Fibroblast of lung (primary cell): ENCODE data around the gene ROBO1. TPM values are rescaled to one million over a fixed set of nuclear protein-coding genes. Genes with fewer than 3 reads are reported as not detected.

Source experiments
- DNase-seq, 2 donors: peaks; one replicate each; pipeline versions ENCODE4 v3.0.0 to v3.0.0-alpha.2; 2010; ENCODE audit warnings: low read depth in 2 of 2
- H2AFZ ChIP-seq: 2 replicates; pipeline ENCODE4 v1.5.1; 2012; ENCODE audit warnings: low read length, control low read depth, inconsistent platforms
- H3K27ac ChIP-seq: 2 replicates; pipeline ENCODE4 v1.5.1; 2011; ENCODE audit warnings: low read length, control low read depth; ENCODE audit not compliant: insufficient read depth
- H3K27me3 ChIP-seq: 2 replicates; pipeline ENCODE4 v1.5.1; 2011; ENCODE audit warnings: mild to moderate bottlenecking, low read length; ENCODE audit not compliant: control insufficient read depth, insufficient read depth
- H3K36me3 ChIP-seq: 2 replicates; pipeline ENCODE4 v1.5.1; 2011; ENCODE audit warnings: low read length; ENCODE audit not compliant: control insufficient read depth, insufficient read depth
- H3K4me1 ChIP-seq: 2 replicates; pipeline ENCODE4 v1.5.1; 2011; ENCODE audit warnings: low read length; ENCODE audit not compliant: control insufficient read depth, insufficient read depth; ENCODE audit errors: extremely low read depth
- H3K4me2 ChIP-seq: 2 replicates; pipeline ENCODE4 v1.5.1; 2011; ENCODE audit warnings: low read length, control low read depth; ENCODE audit not compliant: insufficient read depth; ENCODE audit errors: extremely low read depth
- H3K4me3 ChIP-seq, 4 experiments: fragments of 200-600 bp in 1 of 4; sonication (generic) in 1 of 4; replicated peaks in 1 of 4; 2 replicates each; pipeline ENCODE4 v1.5.1; 2011 to 2016; ENCODE audit warnings: low read length in 4 of 4, low read depth in 3 of 4, mild to moderate bottlenecking in 3 of 4, control low read depth in 2 of 4, inconsistent platforms in 1 of 4, mixed read lengths in 1 of 4; ENCODE audit not compliant: insufficient read depth in 1 of 4; ENCODE audit errors: control extremely low read depth in 1 of 4
- H3K79me2 ChIP-seq: 2 replicates; pipeline ENCODE4 v1.5.1; 2012; ENCODE audit warnings: mild to moderate bottlenecking, low read length, inconsistent platforms; ENCODE audit not compliant: control insufficient read depth, insufficient read depth
- H3K9ac ChIP-seq: 2 replicates; pipeline ENCODE4 v1.5.1; 2011; ENCODE audit warnings: mild to moderate bottlenecking, low read length, control low read depth; ENCODE audit not compliant: insufficient read depth
- H3K9me3 ChIP-seq: 2 replicates; pipeline ENCODE4 v1.5.1; 2012; ENCODE audit warnings: low read depth, low read length; ENCODE audit not compliant: control insufficient read depth, insufficient read depth
- H4K20me1 ChIP-seq: 2 replicates; pipeline ENCODE4 v1.5.1; 2011; ENCODE audit warnings: low read length; ENCODE audit not compliant: control insufficient read depth, insufficient read depth; ENCODE audit errors: extremely low read depth
- EZH2 ChIP-seq: IDR thresholded peaks from 2 replicates; pipeline ENCODE4 v1.5.1; 2012; ENCODE audit warnings: low read length, control low read depth, mild to moderate bottlenecking; ENCODE audit errors: missing control alignments
- polyA plus RNA-seq, 2 donors: library from polyadenylated mRNA; depleted of rRNA in 1 of 2; stranded (reverse) in 1 of 2; unstranded in 1 of 2; fragments of >200 nt; gene quantifications; 2 replicates each; pipeline ENCODE4 v1.2.1, GENCODE V29; 2011 to 2012; ENCODE audit warnings: missing spikeins in 1 of 2
- total RNA-seq: library from RNA; depleted of rRNA; stranded (reverse); fragments of >200 nt; gene quantifications from 2 replicates; pipeline ENCODE4 v1.2.1, GENCODE V29; 2014
- TF ChIP-seq, protein P1 (sequence below), 2 donors: IDR thresholded peaks in 1 of 2; conservative IDR thresholded peaks in 1 of 2; 1 replicate in 1 of 2; 2 replicates in 1 of 2; pipeline ENCODE4 v1.5.1; 2011 to 2012; ENCODE audit warnings: low read length in 2 of 2, control low read depth in 1 of 2, inconsistent platforms in 1 of 2, low read depth in 1 of 2, mild to moderate bottlenecking in 1 of 2

Gene ROBO1
- total and polyA plus RNA-seq, 2 donors (not counting 1 experiment from before 2014, with no cell fraction given) = 53.8 to 104 TPM

DNA sequence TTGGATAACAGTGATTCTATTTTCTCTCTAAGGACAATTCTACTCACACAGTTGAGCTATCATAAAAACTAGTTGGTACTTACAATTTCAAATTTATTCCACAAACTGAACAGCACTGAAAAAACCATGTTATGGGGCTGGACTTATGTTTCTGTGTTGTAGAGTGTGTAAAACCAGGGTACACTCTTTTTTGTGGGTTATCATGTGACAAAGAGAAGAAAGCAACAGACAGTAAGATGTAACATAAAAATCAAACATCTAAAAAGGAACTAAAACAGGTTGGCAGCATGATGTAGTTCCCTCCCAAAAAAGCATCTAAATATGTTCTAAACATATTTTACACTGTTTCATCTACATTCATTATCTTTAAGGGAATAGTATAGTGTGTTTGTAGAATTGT, 757.9 kb downstream of the ROBO1 start:
- H3K36me3 ChIP-seq = no peaks in the 10 kb centered on the region
- H3K27me3 ChIP-seq = no peaks in the 10 kb centered on the region
- no peak overlapping the region for H3K27ac ChIP-seq
- TF ChIP-seq, protein P1, sequence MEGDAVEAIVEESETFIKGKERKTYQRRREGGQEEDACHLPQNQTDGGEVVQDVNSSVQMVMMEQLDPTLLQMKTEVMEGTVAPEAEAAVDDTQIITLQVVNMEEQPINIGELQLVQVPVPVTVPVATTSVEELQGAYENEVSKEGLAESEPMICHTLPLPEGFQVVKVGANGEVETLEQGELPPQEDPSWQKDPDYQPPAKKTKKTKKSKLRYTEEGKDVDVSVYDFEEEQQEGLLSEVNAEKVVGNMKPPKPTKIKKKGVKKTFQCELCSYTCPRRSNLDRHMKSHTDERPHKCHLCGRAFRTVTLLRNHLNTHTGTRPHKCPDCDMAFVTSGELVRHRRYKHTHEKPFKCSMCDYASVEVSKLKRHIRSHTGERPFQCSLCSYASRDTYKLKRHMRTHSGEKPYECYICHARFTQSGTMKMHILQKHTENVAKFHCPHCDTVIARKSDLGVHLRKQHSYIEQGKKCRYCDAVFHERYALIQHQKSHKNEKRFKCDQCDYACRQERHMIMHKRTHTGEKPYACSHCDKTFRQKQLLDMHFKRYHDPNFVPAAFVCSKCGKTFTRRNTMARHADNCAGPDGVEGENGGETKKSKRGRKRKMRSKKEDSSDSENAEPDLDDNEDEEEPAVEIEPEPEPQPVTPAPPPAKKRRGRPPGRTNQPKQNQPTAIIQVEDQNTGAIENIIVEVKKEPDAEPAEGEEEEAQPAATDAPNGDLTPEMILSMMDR (conservative IDR thresholded peaks at IDR 0.05 in 1 of 2, IDR thresholded peaks at IDR 0.05 in 1 of 2; ENCODE audit: low read depth in 1 of 2, low read length in 2 of 2) = no peak
- TF ChIP-seq EZH2 = no peak
- H3K79me2 ChIP-seq = peaks cover 5% of the 10 kb centered on the region
- no peaks in the 10 kb centered on the region for H3K4me1 ChIP-seq
- no peaks in the 10 kb centered on the region for H3K9me3 ChIP-seq
- H3K4me3 ChIP-seq = no peak overlapping the region
- no peaks in the 10 kb centered on the region for H4K20me1 ChIP-seq
- no peak overlapping the region for H3K9ac ChIP-seq
- H3K4me2 ChIP-seq = no peak overlapping the region
- no peak overlapping the region for H2AFZ ChIP-seq
- no peak for DNase-seq

DNA sequence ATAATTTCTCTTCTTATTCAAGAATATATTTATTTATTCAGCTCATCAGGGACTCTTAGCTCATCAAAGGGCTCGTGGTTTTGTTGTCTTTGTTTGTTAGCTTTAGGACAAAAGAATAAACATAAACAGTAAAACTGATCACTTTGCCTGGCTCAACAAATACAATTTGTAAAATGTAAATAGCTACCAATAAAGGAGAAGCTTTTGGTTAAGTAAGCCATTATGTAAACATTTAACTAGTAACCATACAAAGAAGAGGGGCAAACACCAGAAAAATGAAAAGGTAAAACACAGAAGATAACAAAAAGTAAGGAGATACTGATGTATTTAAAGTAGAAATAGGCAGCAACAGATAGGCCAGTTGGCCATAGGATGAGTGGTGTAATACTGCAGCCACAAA, 761.7 kb downstream of the ROBO1 start:
- Histone ChIP-seq H3K27ac (no peak overlapping the region), H3K4me2 (no peak overlapping the region), H3K9me3 (no peaks in the 10 kb centered on the region), H3K9ac (no peak overlapping the region), H2AFZ (no peak overlapping the region), H3K79me2 (no peaks in the 10 kb centered on the region), H3K36me3 (no peaks in the 10 kb centered on the region), H4K20me1 (no peaks in the 10 kb centered on the region), H3K4me1 (no peaks in the 10 kb centered on the region), H3K4me3 (no peak overlapping the region), H3K27me3 (no peaks in the 10 kb centered on the region)
- DNase-seq = no peak
- TF ChIP-seq EZH2 = no peak
- TF ChIP-seq, protein P1 (conservative IDR thresholded peaks at IDR 0.05 in 1 of 2, IDR thresholded peaks at IDR 0.05 in 1 of 2; ENCODE audit: low read depth in 1 of 2, low read length in 2 of 2) = no peak

DNA sequence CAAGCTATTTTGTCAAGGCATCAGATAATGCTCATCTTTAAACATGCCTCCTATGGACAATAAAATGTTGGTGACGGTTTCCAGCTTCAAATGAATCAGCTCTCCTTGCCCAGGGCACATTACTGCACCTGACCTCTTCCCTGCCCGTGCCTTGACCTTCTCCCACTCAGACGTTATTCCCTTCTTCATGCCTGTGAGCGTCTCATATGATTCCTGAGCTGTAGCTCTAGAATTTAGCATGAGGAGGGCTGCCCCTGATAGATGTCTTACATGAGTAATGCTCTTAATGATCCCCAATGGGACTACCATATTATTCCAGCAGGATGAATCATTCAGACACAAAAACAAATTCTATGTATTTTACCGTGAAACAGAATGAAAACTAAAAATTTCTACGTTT, 762.7 kb downstream of the ROBO1 start:
- H3K79me2 ChIP-seq = no peaks in the 10 kb centered on the region
- no peak overlapping the region for H3K4me3 ChIP-seq
- TF ChIP-seq EZH2 = no peak
- TF ChIP-seq, protein P1 (conservative IDR thresholded peaks at IDR 0.05 in 1 of 2, IDR thresholded peaks at IDR 0.05 in 1 of 2; ENCODE audit: low read depth in 1 of 2, low read length in 2 of 2) = no peak
- no peak overlapping the region for H3K4me2 ChIP-seq
- H3K9ac ChIP-seq = no peak overlapping the region
- no peaks in the 10 kb centered on the region for H3K4me1 ChIP-seq
- no peaks in the 10 kb centered on the region for H4K20me1 ChIP-seq
- no peak overlapping the region for H3K27ac ChIP-seq
- H3K27me3 ChIP-seq = no peaks in the 10 kb centered on the region
- H3K9me3 ChIP-seq = no peaks in the 10 kb centered on the region
- DNase-seq = peak in 1 of 2 donors; percentile 40
- H3K36me3 ChIP-seq = no peaks in the 10 kb centered on the region
- H2AFZ ChIP-seq = no peak overlapping the region
